ENCODE measurements around the gene CTCF. TPM values are rescaled to one million over a fixed set of nuclear protein-coding genes. Genes with fewer than 3 reads are reported as not detected.

The CTCF gene
- total and polyA plus RNA-seq, 2 experiments from 2014 or later = 35.5 to 46.0 TPM

DNA sequence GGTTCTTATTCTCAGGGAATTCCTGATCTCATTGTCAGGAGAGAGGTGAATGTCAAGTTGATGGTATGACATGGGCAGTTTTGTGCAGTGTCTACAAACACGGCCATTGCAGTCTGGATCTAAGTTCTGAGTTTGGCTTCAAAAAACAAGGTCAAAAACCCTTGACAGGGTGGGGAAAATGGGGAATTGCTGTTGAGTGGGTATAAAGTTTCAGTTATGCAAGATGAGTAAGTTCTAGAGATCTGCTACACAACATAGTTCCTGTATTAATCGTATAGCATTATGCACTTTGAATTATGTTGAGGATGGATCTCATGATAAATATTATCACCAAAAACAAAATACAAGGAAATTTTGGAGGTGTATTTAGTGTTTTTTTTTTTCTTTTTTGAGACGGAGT is 46.0 kb downstream of the CTCF start:
- H3K9me3 ChIP-seq (ENCODE audit: low read depth) = no peaks in the 10 kb centered on the region
- TF ChIP-seq EZH2phosphoT487 (IDR thresholded peaks at IDR 0.05; ENCODE audit: low read depth, severe bottlenecking, unreplicated experiment) = no peak
- TF ChIP-seq EZH2 (IDR thresholded peaks at IDR 0.05; ENCODE audit: borderline replicate concordance) = no peak
- TF ChIP-seq, protein P1, sequence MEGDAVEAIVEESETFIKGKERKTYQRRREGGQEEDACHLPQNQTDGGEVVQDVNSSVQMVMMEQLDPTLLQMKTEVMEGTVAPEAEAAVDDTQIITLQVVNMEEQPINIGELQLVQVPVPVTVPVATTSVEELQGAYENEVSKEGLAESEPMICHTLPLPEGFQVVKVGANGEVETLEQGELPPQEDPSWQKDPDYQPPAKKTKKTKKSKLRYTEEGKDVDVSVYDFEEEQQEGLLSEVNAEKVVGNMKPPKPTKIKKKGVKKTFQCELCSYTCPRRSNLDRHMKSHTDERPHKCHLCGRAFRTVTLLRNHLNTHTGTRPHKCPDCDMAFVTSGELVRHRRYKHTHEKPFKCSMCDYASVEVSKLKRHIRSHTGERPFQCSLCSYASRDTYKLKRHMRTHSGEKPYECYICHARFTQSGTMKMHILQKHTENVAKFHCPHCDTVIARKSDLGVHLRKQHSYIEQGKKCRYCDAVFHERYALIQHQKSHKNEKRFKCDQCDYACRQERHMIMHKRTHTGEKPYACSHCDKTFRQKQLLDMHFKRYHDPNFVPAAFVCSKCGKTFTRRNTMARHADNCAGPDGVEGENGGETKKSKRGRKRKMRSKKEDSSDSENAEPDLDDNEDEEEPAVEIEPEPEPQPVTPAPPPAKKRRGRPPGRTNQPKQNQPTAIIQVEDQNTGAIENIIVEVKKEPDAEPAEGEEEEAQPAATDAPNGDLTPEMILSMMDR (IDR thresholded peaks at IDR 0.05; ENCODE audit: poor library complexity) = no peak
- H3K27me3 ChIP-seq = no peaks in the 10 kb centered on the region
- no peak overlapping the region for H3K4me3 ChIP-seq
- H3K4me1 ChIP-seq (ENCODE audit: insufficient read depth) = no peaks in the 10 kb centered on the region
- no peaks in the 10 kb centered on the region for H3K9me2 ChIP-seq (replicated peaks; ENCODE audit: insufficient read depth)
- no peak overlapping the region for H3K27ac ChIP-seq
- H3K4me2 ChIP-seq = no peak overlapping the region
- H2AFZ ChIP-seq = no peak overlapping the region
- peaks cover 27% of the 10 kb centered on the region for H4K20me1 ChIP-seq (ENCODE audit: insufficient read depth, poor library complexity, severe bottlenecking)
- WGBS (ENCODE audit: low lambda C conversion rate, missing lambda C conversion rate) = 96% methylated on average over 3 of the region's 3 CpGs
- H3K79me2 ChIP-seq = peaks cover 74% of the 10 kb centered on the region
- DNase-seq (ENCODE audit: low spot score) = no peak
- no peaks in the 10 kb centered on the region for H3K36me3 ChIP-seq (replicated peaks; ENCODE audit: insufficient read depth, low read depth)

DNA sequence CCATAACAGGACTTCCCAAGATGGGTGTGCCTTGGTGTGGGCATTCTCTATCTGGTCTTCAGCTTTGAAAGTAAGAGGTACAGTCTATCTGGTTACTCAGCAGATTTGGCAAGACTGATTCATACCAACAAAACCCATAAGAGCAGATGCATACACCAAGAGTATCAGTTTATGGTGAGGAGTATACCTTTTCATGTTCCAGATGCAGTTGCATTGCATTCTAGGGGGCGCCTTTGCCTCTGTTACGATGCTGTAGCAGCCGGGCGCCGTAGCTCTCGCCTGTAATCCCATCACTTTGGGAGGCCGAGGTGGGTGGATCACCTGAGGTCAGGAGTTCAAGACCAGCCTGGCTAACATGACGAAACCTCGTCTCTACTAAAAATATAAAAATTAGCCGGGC is 51.5 kb downstream of the CTCF start:
- 98% methylated on average over 10 of the region's 10 CpGs for WGBS (ENCODE audit: low lambda C conversion rate, missing lambda C conversion rate)

DNA sequence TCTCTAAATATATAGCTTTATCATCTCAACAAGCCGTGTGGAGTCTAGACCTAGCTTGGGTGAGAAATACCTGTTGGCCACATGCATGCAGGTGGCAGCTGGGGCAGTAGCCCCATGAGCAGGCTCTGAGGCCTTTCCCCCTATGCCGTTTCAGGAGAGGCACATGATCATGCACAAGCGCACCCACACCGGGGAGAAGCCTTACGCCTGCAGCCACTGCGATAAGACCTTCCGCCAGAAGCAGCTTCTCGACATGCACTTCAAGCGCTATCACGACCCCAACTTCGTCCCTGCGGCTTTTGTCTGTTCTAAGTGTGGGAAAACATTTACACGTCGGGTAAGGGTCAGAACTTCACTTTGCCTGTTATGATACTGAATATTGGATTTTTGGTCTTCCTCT is 65.9 kb downstream of the CTCF start:
- no peak for DNase-seq (ENCODE audit: low spot score)
- 98% methylated on average over 14 of the region's 14 CpGs for WGBS (ENCODE audit: low lambda C conversion rate, missing lambda C conversion rate)
- Histone ChIP-seq H3K36me3 (replicated peaks; ENCODE audit: insufficient read depth, low read depth) (no peaks in the 10 kb centered on the region), H3K9me3 (ENCODE audit: low read depth) (no peaks in the 10 kb centered on the region), H4K20me1 (ENCODE audit: insufficient read depth, poor library complexity, severe bottlenecking) (no peaks in the 10 kb centered on the region), H3K4me1 (ENCODE audit: insufficient read depth) (no peaks in the 10 kb centered on the region), H3K27me3 (no peaks in the 10 kb centered on the region), H3K79me2 (no peaks in the 10 kb centered on the region), H3K4me2 (no peak overlapping the region), H3K4me3 (no peak overlapping the region), H3K27ac (no peak overlapping the region), H3K9me2 (replicated peaks; ENCODE audit: insufficient read depth) (no peaks in the 10 kb centered on the region), H2AFZ (no peak overlapping the region)
- TF ChIP-seq EZH2 (IDR thresholded peaks at IDR 0.05; ENCODE audit: borderline replicate concordance) (no peak), EZH2phosphoT487 (IDR thresholded peaks at IDR 0.05; ENCODE audit: low read depth, severe bottlenecking, unreplicated experiment) (no peak)
- TF ChIP-seq, protein P1 (IDR thresholded peaks at IDR 0.05; ENCODE audit: poor library complexity) = no peak

More for the DNA sequence above, 51.5 kb downstream of the CTCF start:
- no peak for TF ChIP-seq EZH2phosphoT487 (IDR thresholded peaks at IDR 0.05; ENCODE audit: low read depth, severe bottlenecking, unreplicated experiment)
- TF ChIP-seq, protein P1 (IDR thresholded peaks at IDR 0.05; ENCODE audit: poor library complexity) = no peak
- TF ChIP-seq EZH2 (IDR thresholded peaks at IDR 0.05; ENCODE audit: borderline replicate concordance) = no peak
- Histone ChIP-seq H3K9me2 (replicated peaks; ENCODE audit: insufficient read depth) (no peaks in the 10 kb centered on the region), H3K27me3 (no peaks in the 10 kb centered on the region), H3K4me1 (ENCODE audit: insufficient read depth) (no peaks in the 10 kb centered on the region), H3K9me3 (ENCODE audit: low read depth) (no peaks in the 10 kb centered on the region), H4K20me1 (ENCODE audit: insufficient read depth, poor library complexity, severe bottlenecking) (peaks cover 4% of the 10 kb centered on the region), H3K36me3 (replicated peaks; ENCODE audit: insufficient read depth, low read depth) (no peaks in the 10 kb centered on the region), H2AFZ (no peak overlapping the region), H3K27ac (no peak overlapping the region), H3K79me2 (peaks cover 23% of the 10 kb centered on the region), H3K4me2 (no peak overlapping the region), H3K4me3 (no peak overlapping the region)
- DNase-seq (ENCODE audit: low spot score) = no peak
